Measurements from ENCODE around the gene TMPRSS9. TPM values are rescaled to one million over a fixed set of nuclear protein-coding genes. Genes with fewer than 3 reads are reported as not detected.
"Not testable (repeated sequence)": the region's sequence is repeated elsewhere in the genome, so short reads cannot be mapped to it uniquely, and the experiment has no call there.

The TMPRSS9 gene
- total RNA-seq, 1 experiment from 2014 or later = not detected

DNA sequence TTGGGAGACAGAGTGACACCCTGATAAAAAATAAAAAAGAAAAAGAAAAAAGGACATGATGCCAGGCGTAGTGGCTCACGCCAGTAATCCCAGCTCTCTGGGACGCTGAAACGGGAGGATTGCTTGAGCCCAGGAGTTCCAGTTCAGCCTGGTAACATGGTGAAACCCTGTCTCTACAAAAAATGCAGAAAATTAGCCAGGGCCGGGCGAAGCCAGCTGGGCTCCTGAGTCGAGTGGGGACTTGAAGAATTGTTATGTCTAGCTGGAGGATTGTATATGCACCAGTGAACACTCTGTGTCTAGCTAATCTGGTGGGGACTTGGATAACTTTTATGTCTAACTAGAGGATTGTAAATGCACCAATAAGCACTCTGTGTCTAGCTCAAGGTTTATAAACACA lies 32.3 kb downstream of the TMPRSS9 start:
- no peak for DNase-seq (ENCODE audit: low read depth)

- DNase-seq (ENCODE audit: low read depth) = not testable (repeated sequence)
Observed at GRCh38 chr19:2392899-2393298, 32.8 kb downstream of the TMPRSS9 start.

DNA sequence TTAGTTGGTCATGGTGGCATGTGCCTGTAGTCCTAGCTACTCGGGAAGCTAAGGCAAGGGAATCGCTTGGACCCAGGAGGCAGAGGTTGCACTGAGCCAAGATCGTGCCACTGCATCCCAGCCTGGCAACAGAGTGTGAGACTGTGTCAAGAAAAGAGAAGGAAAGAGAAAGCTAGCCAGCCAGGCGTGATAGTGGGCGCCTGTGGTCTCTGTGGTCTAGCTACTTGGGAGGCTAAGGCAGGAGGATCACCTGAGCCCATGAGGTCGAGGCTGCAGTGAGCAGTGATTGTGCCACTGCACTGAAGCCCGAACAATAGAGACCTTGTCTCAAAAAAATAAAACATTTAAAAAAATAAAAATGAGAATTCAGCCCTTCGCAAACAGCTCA lies 34.0 kb downstream of the TMPRSS9 start:
- no peak for DNase-seq (ENCODE audit: low read depth)

GRCh38 chr19:2394442-2395292 lies 34.6 kb downstream of the TMPRSS9 start:
- no peak for DNase-seq (ENCODE audit: low read depth)

DNA sequence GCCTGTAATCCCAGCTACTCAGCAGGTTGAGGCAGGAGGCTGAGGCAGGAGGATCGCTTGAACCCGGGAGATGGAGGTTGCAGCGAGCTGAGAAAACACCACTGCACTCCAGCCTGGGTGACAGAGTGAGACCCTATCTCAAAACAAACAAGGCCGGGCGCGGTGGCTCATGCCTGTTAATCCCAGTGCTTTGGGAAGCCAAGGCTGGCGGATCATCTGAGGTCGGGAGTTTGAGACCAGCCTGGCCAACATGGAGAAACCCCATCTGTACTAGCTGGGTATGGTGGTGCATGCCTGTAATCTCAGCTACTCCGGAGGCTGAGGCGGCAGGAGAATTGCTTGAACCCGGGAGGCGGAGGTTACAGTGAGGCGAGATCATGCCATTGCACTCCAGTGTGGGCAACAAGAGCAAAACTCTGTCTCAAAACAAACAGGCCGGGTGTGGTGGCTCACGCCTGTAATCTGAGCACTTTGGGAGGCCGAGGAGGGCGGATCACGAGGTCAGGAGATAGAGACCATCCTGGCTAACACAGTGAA lies 35.3 kb downstream of the TMPRSS9 start:
- not testable (repeated sequence) for DNase-seq (ENCODE audit: low read depth)

GRCh38 chr19:2397173-2397572 lies 37.1 kb downstream of the TMPRSS9 start:
- DNase-seq (ENCODE audit: low read depth) = not testable (repeated sequence)

- no peak for DNase-seq (ENCODE audit: low read depth)
Observed at GRCh38 chr19:2398735-2399305, 38.8 kb downstream of the TMPRSS9 start.

- DNase-seq (ENCODE audit: low read depth) = no peak
Observed at GRCh38 chr19:2399582-2399981, 39.5 kb downstream of the TMPRSS9 start.

- no peak for DNase-seq (ENCODE audit: low read depth)
Observed at GRCh38 chr19:2408247-2408646, 48.2 kb downstream of the TMPRSS9 start.

DNA sequence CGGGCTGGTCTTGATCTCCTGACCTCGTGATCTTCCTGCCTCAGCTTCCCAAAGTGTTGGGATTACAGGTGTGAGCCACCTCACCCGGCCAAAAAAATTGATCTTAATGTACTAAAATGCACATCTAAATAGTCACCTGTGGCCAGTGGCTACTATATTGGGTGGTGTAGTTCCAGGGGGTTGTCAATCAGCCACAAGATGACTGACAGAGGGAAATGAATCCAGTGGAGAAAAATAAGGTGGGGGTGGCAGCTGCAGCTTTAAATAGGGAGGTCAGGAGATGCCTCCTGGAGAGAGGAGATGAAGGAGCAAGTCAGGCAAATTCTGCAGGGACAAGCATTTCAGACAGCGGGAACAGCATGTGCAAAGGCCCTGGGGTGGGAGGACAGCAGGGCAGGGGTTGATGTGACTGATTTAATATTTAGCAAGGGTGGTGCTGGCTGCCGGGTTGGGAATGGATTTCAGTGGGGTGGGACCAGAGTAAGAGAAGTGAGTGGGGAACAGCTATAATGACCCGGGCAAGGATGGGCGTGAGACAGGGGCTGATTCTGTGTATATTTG lies 49.4 kb downstream of the TMPRSS9 start:
- no peak for DNase-seq (ENCODE audit: low read depth)

GRCh38 chr19:2410023-2410422 lies 50.0 kb downstream of the TMPRSS9 start:
- DNase-seq (ENCODE audit: low read depth) = no peak

DNA sequence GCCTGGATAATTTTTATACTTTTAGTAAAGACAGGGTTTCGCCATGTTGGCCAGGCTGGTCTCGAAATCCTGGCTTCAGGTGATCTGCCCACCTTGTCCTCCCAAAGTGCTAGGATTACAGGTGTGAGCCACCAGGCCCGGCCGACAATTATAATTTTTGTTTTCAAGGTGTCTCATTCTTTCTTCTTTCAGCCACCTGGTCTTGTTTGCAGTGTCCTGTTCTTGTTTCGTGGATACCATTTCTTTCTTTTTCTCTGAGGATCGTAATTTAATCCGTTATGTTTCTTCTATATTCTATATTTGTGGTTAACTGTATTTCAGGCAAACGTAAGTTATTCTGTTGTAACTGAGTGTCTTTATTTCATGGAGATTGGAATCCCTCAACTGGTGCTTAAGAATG lies 51.6 kb downstream of the TMPRSS9 start:
- no peak for DNase-seq (ENCODE audit: low read depth)

GRCh38 chr19:2412449-2412848 lies 52.4 kb downstream of the TMPRSS9 start:
- DNase-seq (ENCODE audit: low read depth) = no peak

GRCh38 chr19:2413159-2413558 lies 53.1 kb downstream of the TMPRSS9 start:
- no peak for DNase-seq (ENCODE audit: low read depth)

DNA sequence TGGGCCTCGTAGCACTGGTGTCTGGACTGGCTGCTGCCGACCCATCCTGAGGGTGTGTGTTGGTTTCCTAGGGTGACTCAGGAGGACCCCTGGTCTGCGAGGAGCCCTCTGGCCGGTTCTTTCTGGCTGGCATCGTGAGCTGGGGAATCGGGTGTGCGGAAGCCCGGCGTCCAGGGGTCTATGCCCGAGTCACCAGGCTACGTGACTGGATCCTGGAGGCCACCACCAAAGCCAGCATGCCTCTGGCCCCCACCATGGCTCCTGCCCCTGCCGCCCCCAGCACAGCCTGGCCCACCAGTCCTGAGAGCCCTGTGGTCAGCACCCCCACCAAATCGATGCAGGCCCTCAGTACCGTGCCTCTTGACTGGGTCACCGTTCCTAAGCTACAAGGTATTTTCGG lies 53.6 kb downstream of the TMPRSS9 start:
- DNase-seq (ENCODE audit: low read depth) = no peak

- DNase-seq (ENCODE audit: low read depth) = no peak
Observed at GRCh38 chr19:2415281-2415972, 55.4 kb downstream of the TMPRSS9 start.

- no peak for DNase-seq (ENCODE audit: low read depth)
Observed at GRCh38 chr19:2415973-2416319, 55.9 kb downstream of the TMPRSS9 start.

DNA sequence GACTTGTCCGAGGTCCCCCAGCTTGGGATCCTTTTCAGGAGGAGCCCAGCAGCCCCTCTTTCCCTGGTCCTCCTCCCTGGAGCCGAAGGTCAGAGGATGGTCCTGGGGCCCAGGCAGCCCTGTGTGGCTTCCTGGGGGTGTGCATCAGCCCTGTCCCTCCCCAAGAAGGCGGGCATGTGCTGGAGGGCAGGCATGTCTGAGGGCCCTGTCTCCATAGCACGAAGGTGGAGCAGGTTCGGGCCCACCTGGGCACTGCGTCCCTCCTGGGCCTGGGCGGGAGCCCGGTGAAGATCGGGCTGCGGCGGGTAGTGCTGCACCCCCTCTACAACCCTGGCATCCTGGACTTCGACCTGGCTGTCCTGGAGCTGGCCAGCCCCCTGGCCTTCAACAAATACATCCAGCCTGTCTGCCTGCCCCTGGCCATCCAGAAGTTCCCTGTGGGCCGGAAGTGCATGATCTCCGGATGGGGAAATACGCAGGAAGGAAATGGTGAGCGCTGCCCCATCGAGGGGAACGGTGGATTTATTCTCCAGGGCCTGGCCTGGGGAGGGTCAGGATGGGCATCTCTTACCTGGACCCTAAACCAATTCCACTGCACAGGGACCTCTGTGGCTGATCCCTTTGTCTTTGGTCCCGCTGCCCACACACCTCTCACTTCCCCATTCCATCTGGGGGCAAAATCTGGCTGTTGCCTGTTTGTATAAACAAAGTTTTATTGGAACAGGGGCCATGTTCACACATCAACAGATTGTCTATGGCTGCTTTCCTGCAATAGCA lies 56.4 kb downstream of the TMPRSS9 start:
- DNase-seq (ENCODE audit: low read depth) = no peak

GRCh38 chr19:2417436-2417835 lies 57.4 kb downstream of the TMPRSS9 start:
- DNase-seq (ENCODE audit: low read depth) = not testable (repeated sequence)

DNA sequence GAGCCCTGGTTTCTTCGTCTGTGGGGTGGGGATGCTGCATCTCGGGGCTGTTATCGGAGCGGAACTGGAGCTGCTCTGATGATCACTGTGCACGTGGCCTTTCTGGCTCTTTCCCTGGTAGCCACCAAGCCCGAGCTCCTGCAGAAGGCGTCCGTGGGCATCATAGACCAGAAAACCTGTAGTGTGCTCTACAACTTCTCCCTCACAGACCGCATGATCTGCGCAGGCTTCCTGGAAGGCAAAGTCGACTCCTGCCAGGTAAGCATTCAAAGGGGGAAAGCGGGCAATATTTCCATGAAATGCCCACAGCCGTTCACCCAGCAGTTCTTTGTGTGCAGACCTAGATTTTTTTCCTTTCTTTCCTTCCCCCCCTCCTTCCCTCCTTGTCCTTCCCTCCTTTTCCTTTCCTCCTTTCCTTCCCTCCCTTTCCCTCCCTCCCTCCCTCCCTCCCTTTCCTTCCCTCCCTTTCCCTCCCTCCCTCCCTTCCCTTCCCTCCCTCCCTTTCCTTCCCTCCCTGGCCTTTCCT lies 57.9 kb downstream of the TMPRSS9 start:
- no peak for DNase-seq (ENCODE audit: low read depth)

- no peak for DNase-seq (ENCODE audit: low read depth)
Observed at GRCh38 chr19:2419754-2420153, 59.7 kb downstream of the TMPRSS9 start.
